Kidney tubule cell (primary cell): ENCODE measurements around the gene CYP26B1.

Source experiments
- DNase-seq: peaks from one replicate; pipeline ENCODE4 v3.0.0-alpha.2; 2018; ENCODE audit warnings: low spot score

The CYP26B1 gene

DNA sequence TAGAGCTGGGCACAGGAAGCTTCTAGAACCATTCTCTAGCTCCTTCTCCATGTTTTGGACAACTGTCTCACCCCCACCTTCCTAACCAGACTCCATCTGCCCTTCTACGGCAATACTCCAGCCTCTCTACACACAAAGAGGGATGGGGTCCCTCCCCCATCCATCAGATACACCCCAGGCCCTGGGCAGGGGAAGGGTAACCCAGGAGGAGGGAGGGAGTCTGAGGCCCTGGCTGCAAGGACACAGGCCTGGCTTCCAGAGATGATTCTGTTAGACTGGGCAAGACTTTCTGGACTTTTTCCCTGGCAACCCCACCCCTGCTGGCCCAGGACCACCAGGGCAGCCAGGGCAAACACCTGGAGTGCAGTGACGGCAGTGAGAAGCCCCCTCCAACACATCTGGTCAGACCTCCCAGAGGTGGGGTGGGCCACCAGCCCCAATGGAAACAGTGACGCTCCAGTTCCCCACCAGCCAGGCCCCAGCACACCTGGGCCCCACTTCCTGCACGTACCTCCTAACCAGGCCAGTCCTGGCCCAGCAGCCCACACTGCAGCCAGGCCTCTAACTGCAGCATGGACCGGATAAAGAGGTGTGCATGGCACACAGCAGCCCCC lies 6.5 kb downstream of the CYP26B1 start:
- no peak for DNase-seq

DNA sequence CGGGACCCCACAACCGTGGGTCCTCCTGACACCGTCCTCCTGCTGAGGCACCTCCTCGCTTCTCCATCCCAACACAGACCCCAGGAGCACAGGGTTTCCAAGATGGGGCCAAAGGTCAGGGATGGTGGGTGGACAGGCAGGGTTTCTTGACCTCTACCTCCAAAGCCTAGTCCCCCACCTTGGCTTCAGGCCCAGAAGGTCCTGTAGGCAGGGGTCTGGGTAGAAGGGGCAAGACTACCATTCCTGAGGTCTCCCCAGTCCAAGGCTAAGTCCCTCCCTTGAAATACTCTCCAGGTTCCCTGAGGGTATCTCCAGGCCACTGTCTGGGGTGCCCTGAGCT lies 7.1 kb downstream of the CYP26B1 start:
- DNase-seq = no peak

DNA sequence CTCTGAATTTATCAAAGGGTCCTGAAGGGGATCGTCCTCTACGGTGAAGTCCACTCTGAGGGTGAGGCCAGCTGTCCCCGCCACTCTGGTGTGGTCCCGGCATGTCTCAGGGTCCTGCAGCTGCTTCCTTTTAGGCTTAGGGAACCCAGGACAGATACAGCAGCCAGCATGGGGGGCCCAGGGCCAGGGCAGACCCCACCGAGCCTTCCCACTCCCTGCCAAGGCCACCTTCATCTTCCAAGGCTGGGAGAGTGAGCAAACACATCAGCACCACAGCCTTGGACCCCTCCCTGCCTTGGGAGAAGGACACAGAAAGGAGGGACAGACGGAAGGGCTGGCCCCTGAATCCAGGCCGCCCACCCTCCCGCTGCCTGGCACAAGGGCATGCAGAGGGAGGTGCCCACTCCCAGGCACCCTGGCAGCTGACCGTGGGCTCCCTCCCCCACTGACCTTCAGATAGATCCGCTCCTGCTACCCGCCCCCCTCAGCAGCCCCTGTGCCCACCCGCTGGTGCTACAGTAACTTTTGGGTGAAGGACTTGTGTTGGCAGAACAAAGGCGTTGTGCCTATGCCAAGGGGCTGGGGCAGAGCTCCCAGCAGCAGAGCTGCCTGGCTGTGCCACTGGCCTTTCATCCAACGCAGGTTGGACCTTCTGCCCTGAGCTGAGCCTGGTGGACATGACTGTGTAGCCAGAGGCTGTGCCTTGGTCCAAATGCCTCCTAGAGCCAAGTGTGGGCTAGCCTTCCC lies 7.6 kb downstream of the CYP26B1 start:
- no peak for DNase-seq

DNA sequence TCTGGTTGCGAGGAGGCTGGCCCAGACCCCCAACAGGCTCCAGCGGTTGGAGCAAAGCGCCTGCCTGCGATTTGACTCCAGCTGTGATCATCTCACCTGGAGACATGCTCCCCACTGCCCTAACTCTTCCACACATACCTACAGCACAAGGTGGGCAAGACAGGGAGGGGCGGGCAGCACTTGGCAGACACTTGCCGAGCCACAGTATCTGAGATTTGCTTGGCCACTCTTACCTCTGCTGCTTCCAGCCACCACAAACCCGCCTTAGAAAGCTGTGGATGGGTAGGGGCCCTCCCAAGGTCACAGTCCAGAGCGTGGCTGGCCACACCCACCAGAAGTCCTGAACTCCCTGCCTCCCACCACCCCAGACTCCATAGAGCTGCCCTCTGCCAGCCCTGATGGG lies 8.2 kb downstream of the CYP26B1 start:
- no peak for DNase-seq

DNA sequence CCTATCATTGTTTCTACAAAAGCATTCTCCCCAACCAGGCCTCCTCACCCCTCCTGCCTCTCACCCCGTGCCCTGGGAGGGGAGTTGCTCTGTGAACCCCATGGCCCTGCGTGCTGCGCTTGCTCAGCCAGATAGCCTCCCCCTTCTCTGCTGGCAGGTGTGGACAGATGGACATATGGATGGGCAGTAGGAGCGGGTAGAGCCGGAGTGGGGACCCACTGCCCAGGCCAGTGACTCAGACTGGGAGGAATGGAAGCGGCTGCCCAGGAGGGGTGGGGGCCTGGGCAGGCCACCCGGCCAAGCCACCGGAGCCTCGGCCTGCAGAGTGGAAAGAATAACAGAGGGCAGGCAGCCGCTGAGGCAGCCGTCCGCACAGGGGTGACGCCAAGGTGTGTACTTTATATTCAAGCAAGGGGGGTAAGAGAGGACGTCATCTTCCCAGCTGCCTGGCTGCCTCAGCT lies 8.7 kb downstream of the CYP26B1 start:
- DNase-seq = peak; percentile 66

DNA sequence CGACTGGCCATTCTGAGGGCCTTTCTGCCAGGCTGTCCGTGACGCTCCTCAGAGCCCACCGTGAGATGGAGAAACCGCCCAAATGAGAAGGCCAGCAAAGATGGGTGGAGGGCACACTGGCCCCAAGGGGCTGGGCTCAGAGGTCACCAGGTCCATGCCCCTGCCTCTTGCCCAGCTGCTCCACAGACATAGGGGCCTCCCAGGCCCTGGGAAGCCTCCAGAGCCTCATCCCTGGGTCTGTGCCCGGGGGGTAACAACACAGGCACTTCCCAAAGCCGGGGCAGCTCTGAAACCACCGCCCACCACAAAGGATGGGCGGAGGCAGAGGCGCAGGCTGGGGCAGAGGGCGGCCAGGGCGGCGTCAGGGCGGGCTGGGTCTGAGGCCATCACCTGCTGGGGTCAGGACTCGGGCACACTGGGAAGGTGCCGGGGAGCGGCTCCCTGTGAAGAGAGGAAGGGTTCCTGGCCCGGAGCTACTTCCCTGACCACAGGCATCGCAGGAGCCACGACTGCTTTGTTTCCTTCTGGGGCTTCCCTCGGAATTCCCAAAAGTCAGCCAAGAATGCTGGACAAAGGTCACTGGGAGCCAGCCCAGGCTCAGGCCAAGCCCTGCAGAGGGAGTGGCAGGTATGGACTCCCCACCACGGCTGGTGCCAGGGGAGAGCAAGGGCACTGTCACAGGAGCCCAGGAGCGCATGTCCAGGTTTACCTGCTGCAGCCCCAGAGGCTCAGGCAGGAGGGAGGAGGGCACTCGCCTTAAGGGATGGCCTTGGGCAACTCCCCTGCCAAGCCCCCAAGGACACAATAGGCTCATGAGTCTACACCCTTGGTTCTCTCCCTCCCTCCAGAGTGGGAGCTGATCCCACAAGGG lies 9.4 kb downstream of the CYP26B1 start:
- DNase-seq = peak; percentile 47

DNA sequence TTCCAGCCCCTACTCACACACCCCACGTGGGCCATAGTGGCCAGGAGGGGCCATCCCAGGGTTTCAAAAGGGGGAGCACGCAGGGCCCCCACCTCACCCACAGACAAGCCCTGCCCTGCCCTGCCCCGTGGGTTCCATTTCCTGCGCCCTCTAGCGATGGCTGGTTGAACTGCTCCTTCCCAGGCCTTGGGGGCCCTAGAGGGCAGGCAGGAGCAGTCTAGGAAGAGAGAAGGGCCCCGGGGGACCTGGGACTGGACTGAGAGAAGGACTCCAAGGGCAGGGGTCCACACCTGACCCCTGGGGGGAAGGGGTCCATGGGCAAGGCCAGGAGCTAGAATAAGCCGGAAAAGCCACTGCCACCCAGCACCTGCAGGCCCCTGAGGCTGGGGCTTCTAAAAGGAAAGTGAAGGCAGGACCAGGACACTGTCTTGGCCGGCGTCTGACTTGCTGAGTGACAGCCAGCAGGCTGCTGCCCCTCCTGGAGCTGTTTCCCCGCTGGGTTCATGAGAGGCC lies 10.1 kb downstream of the CYP26B1 start:
- DNase-seq = peak; percentile 53

DNA sequence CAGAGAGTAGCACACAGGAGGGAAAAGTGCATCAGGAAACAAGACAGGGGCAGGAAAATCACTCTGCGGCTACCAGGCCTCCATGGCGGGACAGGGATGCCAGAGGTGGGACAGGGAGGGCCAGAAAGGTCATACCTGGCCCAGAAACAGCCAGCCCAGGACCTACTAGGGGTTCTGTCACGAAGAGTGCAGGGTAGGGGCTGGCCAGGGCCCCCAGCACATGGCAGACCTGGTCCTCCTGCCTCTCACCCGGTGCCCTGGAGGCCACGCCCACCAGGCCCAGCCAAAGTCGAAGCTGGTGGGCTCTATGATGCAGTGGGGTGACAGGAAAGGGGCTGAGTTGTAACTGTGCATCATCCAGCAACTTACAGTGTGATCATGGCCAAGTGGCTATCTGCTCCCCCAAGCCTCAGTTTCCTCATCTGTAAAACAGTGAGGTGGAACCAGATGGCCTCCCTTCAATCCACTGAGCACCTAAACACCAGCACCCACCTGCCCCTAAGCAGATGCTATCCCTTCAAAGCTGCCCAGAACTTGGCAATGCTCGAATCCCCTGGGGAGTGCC lies 10.6 kb downstream of the CYP26B1 start:
- DNase-seq = no peak

DNA sequence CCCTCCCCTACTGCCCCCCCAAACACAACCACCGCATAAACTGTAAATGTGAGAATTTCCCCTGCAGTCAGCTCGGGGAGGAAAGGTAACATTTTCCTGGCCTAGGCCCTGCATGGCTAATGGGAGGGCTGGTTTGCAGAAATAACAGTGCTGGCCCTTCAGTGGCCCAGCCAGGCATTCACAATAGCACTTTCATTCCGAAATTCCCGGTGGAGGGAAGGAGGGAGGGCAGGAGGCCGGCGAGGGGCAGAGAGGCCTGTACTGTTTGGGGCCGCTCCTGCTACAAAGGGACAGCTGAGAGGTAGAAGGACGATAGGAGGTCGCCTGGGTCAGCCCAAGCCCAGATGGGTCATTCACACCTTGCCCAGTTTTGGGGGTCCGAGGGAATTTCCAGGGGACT lies 11.3 kb downstream of the CYP26B1 start:
- no peak for DNase-seq

DNA sequence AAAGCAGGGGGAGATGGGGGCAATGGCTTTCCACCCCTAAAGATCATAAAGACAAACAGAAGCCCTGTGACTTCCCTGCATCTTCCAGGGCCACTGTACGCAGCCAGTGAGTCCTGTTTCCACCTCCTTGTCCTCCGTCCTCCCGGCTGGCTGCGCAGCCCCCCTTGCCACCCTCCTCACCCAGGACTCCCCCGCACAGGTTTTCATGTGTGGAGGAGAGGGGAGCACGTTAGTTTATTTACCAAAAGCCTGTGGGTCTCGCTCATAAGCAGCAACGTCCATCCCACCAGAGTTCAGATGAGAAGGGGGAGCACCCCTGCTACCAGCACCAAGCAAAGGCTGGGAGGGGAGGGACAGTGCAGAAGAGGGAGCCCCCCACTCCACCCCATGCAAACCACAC lies 11.7 kb downstream of the CYP26B1 start:
- no peak for DNase-seq

DNA sequence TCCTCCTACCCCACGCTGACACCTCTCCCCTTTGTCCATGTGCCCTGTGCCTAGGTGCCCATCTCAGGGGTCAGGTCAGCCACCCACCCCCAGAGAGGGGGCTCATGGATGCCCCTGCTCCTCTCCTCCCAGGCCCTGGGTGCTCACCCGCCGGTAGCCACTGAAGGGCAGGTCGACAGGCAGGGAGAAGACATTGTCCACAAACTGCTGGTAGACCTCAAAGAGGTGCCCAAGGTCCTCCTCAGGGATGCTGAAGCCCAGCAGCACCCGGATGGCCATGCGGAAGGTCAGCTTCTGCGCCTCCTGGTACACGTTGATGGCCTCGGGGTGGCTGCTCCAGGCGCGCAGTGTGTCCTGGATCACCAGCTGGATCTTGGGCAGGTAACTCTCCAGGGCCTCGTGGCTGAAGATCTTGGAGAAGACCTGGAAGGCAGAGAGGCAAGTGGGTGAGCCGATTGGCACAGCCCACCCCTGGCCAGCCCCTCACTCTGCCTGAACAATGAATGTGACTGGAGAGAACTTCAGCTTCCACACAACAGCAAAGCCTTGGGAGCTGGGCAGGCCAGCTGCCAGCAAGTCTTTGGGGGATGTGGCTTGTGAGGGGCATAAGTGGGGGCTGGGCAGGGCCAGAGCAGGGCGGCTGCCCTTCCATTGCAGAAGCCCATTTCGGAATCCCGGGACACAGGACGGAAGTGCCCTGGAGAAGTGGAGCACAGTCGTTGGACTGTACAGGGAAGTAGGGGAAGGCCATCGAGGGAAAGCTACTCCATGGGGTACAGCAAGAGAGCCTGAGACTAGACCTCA lies 12.5 kb downstream of the CYP26B1 start:
- DNase-seq = no peak

DNA sequence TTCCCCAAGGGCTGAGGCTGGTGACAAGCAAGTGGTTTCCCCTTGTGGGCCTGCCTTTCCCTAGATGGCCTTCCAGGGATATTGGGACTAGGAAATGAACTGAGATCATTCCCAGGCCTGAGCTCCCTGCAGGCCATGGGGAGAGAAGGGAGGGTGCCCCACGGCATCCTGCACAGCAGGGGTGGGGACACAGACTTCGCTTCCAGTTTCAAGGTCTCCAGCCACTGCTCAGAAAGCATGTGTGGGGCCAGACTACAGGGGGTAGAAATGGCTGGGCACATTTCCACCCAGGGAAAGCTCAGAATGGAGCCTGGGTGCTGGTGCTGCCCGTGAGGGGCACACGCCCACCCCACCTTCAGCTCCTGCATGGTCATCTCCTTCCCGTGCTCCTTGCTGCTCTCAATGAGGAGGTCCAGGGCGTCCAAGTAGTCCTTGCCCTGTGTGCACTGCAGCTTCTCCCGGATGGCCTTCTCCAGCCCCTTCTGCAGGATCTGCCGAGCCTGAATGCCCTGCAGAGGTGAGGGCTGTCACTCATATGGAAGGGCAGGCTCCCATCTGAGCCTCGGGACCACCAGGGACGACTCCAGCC lies 13.2 kb downstream of the CYP26B1 start:
- DNase-seq = no peak

DNA sequence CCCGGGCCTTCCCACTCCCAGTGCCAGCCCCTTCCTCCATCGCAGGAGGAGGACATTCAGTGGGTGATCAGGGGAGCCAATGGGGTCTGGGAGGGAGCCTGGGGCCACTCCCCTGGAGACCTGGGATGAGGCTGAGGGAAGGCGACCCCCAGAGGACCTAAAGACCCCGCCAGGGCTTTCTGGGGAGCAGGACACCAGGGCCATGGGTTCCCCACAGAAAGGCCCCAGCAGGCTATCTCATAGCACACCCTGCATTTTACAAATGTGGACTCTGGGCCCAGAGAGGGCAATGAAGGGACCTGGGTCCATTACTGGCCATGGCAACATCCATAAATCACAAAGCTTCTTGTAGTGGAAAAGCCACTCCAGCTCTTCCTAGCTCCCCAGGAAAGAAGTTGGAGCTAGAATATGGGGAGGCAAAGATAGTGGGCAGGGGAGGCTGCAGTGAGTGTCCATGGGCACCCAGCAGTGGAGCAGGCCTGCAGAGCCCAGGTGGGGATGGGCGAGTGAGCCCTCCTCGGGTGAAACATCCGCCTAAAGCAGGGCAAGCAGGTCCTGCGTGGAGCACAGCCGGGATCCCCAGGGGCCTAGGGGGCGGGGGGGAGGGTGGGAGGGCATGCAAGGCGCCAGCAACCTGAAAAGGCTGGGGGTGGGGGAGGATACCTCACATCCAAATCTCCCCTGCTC lies 13.8 kb downstream of the CYP26B1 start:
- no peak for DNase-seq

DNA sequence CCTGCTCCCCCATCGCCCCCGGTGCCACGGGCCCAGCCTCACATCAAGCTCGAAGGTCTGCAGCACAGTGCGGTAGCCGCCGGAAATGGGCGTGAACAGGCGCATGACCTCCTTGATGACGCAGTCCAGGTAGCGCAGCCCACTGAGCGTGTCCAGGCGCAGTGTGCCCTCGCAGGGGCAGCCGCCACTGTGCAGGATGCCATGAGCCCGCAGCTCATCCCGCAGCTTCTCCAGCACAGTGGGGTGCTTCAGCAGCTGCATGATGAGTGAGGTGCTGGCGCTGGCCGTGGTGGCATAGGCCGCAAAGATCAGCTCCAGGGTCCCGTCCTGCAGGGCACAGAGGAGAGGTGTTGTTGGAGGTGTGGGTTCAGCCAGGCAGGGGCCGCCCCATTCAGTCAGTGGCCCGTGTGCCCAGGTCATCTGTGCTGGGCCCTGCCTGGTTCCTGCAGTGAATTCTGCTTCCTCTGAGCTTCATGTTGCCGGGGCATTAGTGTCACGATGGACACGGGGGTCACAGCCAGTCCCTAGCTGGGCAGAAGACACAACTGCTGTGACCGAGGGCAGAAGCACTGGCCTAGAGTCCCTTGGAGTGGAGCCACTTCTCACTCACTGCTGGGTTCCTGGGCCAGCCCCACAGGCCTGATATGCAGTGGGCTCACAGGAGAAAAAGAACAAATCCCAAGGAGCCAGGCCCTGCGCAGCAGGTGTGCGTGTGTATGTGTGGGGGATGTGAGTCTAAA lies 14.5 kb downstream of the CYP26B1 start:
- no peak for DNase-seq

DNA sequence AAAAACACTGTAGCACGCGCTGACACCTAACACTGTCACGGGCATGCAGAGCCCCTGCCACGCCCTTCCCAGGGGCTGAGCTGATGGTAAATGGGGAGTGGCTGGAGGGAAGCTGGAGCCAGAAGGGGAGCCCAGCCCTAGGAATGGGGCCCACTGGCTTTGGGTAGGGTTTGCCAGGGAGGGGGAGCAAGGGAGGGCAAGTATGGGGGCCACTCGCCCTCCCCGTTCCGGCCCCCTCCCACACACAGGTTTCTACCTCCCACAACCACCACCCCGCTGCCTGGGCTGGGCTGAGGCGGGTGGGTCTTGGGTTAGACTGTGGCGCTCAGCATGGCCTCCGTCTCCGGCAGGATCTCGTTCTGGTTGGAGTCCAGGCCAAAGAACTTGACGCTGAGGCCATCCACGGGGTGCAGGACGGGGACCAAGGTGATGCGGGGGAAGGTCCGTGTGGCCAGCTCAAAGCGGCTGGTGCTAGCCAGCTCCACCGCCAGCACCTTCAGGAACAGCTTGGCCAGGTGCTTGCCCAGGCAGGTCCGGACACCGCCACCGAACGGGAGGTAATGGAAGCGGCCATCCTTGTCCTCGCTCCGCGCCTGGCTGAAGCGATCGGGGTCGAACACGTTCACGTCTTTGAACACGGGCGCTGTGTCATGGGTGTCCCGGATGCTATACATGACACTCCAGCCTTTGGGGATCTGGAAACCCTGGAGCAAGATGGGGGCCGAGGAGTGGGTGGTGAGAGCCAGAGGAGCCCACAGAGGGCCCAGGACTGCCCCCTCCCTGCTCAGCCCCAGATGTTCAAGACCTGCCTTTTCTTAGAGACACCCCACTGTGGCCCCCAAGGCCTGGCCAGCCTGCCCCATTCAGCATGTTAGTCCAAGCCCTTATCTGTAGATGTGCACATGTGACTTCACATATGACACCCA lies 15.5 kb downstream of the CYP26B1 start:
- DNase-seq = no peak

DNA sequence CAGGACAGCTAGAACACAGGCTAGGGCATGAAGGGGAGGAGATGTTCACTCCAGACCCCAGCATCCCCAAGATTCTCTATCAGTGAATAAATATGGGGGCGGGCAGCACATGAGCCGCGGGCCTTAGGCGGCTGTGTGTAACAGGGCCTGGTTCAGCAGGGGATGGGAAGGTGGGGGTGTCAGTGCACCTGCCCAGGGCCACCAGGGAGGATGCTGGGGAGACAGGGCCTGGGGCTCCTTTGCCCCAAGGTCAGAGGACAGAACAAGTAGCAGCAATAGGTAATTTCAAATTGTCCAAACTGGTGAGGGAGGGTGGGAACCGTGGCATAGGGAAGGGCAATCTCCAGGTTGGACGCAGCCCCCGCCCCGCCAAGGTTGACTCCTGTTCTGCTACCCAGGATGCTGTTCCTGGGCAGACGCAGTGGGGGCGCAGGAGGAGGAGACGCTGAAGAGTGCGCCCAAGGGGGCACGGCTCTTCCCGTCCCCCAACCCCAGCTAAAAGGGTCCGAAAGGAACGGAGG lies 16.2 kb downstream of the CYP26B1 start:
- DNase-seq = no peak

DNA sequence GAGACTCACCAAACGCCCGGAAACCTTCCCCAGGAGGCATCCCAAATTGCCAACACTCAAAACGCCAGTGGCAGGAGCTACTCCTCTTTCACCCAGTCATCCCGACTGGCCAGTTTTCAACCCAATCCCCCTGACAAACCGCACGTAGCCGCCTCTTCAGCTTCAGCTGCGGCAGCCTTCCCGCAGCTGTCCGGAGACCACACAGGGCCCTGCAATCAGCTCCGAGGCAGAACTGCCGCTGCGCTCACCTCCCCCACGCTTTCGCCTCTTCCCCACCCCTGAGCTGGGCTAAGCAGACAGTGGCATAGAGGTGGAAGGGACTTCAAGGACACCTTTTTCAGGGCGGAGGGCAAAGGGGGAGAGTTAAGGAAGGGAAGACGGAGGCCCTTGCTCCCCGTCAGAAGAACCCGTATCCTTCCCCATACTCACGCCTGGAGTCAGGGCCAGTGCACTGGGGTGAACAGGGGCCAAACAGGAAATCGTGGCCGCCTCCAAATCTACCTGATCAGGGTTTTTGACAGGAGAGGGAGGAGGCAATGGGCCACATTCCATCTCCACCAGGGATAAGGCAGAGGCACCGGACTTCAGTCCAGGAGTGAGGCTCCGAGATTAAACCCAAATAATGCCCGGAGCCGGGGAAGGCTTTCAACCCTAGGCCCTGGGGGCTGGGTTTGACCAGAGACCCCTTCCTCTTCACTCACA lies 16.9 kb downstream of the CYP26B1 start:
- no peak for DNase-seq
